Mucosa of descending colon (tissue), 3 donors: ENCODE results near the gene MAEA. TPM values are rescaled to one million over a fixed set of nuclear protein-coding genes. Genes with fewer than 3 reads are reported as not detected.
A peak's percentile ranks its signal among the peaks of the same experiment; 100 is the strongest.

ENCODE experiments used
- ATAC-seq: fragments of 200-7000 bp; cut with Tn5 transposase; one replicate; pipeline ENCODE4 v1.9.1; 2020; ENCODE audit warnings: mild to moderate bottlenecking, moderate library complexity
- DNase-seq, 3 donors: peaks; one replicate each; pipeline ENCODE4 v3.0.0-alpha.2; 2020
- H3K36me3 ChIP-seq: fragments of 200-600 bp; one replicate; pipeline ENCODE4 v1.8.0; 2021; ENCODE audit warnings: low read depth, mild to moderate bottlenecking
- H3K4me1 ChIP-seq: fragments of 200-600 bp; one replicate; pipeline ENCODE4 v1.8.0; 2021; ENCODE audit warnings: low read depth, mild to moderate bottlenecking
- H3K4me3 ChIP-seq: fragments of 200-600 bp; one replicate; pipeline ENCODE4 v1.8.0; 2021; ENCODE audit warnings: mild to moderate bottlenecking
- H3K9me3 ChIP-seq: fragments of 200-600 bp; one replicate; pipeline ENCODE4 v1.8.0; 2021; ENCODE audit warnings: mild to moderate bottlenecking
- intact Hi-C, 2 donors: fragments of 100-400 bp; cut with DNase I in 1 of 2; cut with micrococcal nuclease in 1 of 2; formaldehyde crosslinking; loops; one replicate each; pipeline versions ENCODE4 v1.11.0 to v1.11.1; 2022; cut with DNase I, micrococcal nuclease
- total RNA-seq, 3 donors: library from RNA; stranded (reverse); fragmentation: NEBNext Ultra II Directional in 2 of 3; extraction: Animal tissue kit (Norgen Biotek cat#: 25700) in 2 of 3; gene quantifications; one replicate each; pipeline versions ENCODE4 v1.2.1 to v1.2.4, GENCODE V29; 2021 to 2023
- TF ChIP-seq, protein P1 (sequence below): fragments of 200-600 bp; IDR thresholded peaks from one replicate; pipeline ENCODE4 v1.8.0; 2022; ENCODE audit warnings: antibody characterized with exemption, mild to moderate bottlenecking
- donor health status: DM: no; HTN: no; CAD: no; lungs with moderate emphysema.
- donor health status: DM: no; HTN: no; CAD: no.
- donor health status: DM: no; HTN: yes; CAD: no.

Gene MAEA
- total RNA-seq, 3 donors from 2014 or later: 75.5 to 112 (median 98.4) TPM

DNA sequence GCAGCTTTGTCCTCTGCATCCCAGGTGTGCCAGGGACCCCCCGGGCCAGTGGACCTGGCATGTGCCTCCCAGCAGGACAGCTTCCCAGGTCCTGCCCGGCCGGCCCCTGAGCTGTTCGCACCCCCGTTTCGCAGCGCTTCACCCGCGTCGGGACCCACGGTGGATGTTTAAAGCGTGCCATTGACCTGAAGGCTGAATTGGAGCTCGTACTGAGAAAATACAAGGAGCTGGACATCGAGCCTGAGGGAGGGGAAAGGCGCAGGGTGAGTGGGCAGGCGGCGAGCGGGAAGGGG, 65.2 kb downstream of the MAEA start:
- Histone ChIP-seq H3K4me3 (no peak overlapping the region), H3K4me1 (no peaks in the 10 kb centered on the region), H3K36me3 (no peaks in the 10 kb centered on the region), H3K9me3 (no peaks in the 10 kb centered on the region)
- TF ChIP-seq, protein P1, sequence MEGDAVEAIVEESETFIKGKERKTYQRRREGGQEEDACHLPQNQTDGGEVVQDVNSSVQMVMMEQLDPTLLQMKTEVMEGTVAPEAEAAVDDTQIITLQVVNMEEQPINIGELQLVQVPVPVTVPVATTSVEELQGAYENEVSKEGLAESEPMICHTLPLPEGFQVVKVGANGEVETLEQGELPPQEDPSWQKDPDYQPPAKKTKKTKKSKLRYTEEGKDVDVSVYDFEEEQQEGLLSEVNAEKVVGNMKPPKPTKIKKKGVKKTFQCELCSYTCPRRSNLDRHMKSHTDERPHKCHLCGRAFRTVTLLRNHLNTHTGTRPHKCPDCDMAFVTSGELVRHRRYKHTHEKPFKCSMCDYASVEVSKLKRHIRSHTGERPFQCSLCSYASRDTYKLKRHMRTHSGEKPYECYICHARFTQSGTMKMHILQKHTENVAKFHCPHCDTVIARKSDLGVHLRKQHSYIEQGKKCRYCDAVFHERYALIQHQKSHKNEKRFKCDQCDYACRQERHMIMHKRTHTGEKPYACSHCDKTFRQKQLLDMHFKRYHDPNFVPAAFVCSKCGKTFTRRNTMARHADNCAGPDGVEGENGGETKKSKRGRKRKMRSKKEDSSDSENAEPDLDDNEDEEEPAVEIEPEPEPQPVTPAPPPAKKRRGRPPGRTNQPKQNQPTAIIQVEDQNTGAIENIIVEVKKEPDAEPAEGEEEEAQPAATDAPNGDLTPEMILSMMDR: no peak
- intact Hi-C loops: loop anchor here in 1 of 2 donors (10.0 kb wide), 3 partner anchors 100 to 270 kb away; no protein-coding TSS in a partner anchor
- DNase-seq (no peak), ATAC-seq (no peak)

DNA sequence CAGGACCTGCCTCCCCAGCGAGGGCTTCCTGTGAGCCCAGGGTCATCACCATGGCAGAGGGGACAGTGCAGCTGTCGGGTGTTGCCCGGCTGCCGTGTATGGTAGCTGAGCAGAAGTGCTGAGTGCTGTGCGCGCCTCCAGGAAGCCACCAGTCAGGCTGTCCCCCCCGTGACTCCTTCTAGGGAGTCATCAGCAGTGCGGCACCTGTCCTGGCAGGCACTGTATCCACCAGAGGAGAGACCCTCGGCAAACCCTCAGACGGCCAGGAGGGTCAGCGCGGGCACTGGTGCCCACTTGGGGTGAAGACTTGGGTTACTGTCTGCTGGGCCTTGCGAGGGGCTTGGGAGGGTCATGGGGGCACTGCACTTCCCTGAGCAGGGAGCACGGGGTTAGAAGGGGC, 65.7 kb downstream of the MAEA start:
- Histone ChIP-seq H3K4me3 (no peak overlapping the region), H3K9me3 (no peaks in the 10 kb centered on the region), H3K36me3 (no peaks in the 10 kb centered on the region), H3K4me1 (no peaks in the 10 kb centered on the region)
- ATAC-seq: no peak
- DNase-seq: no peak
- TF ChIP-seq, protein P1: no peak
- intact Hi-C loops: loop anchor here in 1 of 2 donors (10.0 kb wide), 3 partner anchors 101 to 269 kb away; no protein-coding TSS in a partner anchor

DNA sequence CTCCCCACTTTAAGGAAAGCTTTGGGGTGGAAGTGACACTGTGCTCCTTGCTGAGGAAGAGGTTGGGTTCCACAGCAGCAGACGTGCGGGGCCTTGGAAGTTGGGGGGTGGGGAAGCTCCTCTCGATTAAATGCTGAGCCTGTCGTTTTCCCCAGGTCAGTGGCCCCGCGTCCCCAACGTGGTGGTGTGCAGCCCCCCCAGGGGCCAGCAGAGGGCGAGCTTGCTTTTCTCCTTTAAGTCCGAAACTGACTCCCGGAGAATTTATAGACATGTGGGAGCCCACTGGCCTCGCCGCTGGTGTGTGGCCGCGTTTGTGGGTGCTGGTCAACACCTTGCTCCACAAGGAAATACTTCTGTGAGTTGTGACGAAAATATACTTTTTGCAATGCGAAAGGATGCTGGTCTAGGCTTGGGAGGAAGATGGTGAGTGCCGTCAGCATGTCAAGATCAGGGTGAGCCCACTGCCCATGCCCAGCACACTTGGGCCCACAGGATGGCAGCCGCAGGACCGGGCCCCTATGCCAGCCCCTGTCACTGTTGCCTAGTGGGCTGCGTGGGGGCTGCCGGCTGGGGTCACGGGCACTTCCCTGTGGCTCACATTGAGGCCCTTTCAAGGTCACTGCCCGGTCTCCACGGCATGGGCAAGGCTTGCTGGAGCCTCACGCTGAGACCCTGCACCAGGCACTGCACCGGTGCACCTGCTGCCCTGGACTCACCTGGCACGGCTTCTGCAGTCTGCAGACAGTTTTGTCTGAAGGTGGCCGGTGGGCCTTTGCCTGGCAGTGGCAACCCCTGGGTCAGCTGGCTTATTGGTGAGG, 66.7 kb downstream of the MAEA start:
- no peaks in the 10 kb centered on the region for H3K9me3 ChIP-seq
- TF ChIP-seq, protein P1: peak; percentile 43
- no peaks in the 10 kb centered on the region for H3K36me3 ChIP-seq
- intact Hi-C loops: loop anchor here in 1 of 2 donors (10.0 kb wide), 3 partner anchors 102 to 268 kb away; no protein-coding TSS in a partner anchor
- H3K4me3 ChIP-seq: no peak overlapping the region
- DNase-seq: peak in 2 of 3 donors; percentile 58 to 73
- ATAC-seq: peak; percentile 26
- H3K4me1 ChIP-seq: no peaks in the 10 kb centered on the region

DNA sequence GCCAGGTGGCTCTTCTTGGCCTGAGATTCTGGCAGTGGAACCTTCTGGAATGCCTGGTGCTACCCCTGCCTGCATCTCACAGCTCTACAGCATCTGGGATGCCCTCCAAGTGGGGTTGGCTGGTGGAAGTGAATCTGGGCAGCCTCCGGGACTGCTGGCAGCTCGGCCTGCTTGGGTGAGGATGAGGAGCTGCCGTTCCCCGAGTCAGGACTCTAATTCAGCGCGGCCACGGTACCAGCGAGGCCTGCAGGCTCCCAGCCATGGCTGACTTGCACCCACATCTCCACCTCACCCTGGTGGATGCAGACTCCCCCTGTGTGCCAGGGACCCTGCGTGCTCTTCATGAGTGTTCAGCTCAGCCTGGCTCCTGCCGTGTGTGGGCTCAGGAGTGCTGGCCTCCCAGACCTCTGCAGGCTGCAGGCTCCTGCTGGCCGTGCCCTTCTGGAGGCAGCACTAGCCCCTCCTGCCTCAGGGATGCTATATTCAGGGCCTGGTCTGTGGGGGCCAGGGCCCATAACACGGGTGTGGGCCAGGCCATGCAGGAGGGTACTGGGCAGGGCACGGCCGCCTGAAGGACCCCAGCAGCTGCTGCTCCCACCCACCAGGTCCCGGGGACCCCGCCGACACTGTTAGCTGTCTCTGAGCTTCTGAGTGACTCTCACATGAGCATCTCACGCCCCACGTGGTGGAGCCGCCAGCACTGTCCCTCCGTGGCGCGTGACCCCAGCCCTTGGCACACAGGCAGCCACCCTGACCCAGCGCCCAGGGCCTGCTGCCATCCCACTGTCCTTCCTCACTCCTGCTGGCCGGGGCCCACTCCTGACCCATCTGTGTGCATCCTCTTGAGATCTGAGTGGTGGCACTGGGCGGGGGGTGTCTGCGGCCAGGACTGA, 67.9 kb downstream of the MAEA start:
- Histone ChIP-seq H3K36me3 (no peaks in the 10 kb centered on the region), H3K4me1 (no peaks in the 10 kb centered on the region), H3K4me3 (no peak overlapping the region), H3K9me3 (no peaks in the 10 kb centered on the region)
- ATAC-seq (no peak), DNase-seq (no peak)
- intact Hi-C loops: loop anchor here in 1 of 2 donors (10.0 kb wide), 3 partner anchors 103 to 267 kb away; no protein-coding TSS in a partner anchor
- TF ChIP-seq, protein P1: no peak

DNA sequence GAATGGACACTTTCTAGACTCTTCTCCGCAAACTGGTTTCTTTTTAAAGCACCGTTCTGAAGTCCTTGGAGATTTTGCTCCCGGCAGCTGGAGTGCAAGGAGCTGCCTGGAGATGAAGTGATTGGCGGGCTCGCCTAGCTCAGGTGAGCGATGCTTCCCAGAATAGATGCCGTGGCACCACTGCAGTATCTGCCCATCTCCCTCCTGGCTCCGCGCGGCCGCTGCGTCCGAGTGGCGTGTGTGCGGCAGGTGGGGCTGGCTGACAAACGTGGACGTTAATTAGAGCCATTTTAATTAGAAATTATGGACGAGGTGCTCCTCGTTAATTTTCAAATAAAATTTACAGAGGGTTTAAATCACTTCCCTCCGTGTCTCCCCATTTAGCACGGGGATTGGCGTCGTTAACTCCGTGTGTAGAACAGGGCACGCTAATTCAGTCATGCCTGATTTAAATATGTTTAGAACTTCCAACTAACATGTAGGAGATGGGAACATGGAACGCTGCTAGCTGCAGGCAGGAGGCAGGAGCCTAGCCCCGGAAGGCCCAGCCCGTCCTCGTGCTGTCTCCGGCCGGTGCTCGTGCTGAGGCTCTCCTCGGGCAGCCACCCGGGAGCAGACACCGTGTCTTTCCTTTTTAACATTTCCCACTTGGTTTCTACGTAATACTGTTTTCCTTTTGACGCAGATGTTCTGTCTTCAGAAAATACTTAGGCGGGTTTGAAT, 68.9 kb downstream of the MAEA start:
- TF ChIP-seq, protein P1: no peak
- Histone ChIP-seq H3K4me3 (no peak overlapping the region), H3K9me3 (no peaks in the 10 kb centered on the region), H3K4me1 (no peaks in the 10 kb centered on the region), H3K36me3 (no peaks in the 10 kb centered on the region)
- DNase-seq (no peak), ATAC-seq (no peak)
- intact Hi-C loops: loop anchor here in 1 of 2 donors (10.0 kb wide), 3 partner anchors 104 to 266 kb away; no protein-coding TSS in a partner anchor
